A549 (cell line): ENCODE data around the gene TMEM39B. TPM values are rescaled to one million over a fixed set of nuclear protein-coding genes. Genes with fewer than 3 reads are reported as not detected.
A peak's percentile ranks its signal among the peaks of the same experiment; 100 is the strongest.
"Not testable (repeated sequence)": the region's sequence is repeated elsewhere in the genome, so short reads cannot be mapped to it uniquely, and the experiment has no call there.

Source experiments
- ATAC-seq, 2 experiments: fragments of 200-7000 bp in 1 of 2; fragments of >200 bp in 1 of 2; cut with Nextera tagmentation in 1 of 2; cut with Tn5 transposase in 1 of 2; 3 replicates each; pipeline versions ENCODE4 v1.8.0 to v1.9.1; 2018 to 2020; ENCODE audit warnings: mild to moderate bottlenecking in 1 of 2, moderate library complexity in 1 of 2
- CTCF ChIA-PET: fragments of 300-600 bp; sonication (Branson Sonifier 250); formaldehyde crosslinking; extraction: SDS; loops from one replicate; lab custom pipeline; 2021; ENCODE audit warnings: antibody characterized with exemption, inconsistent platforms; lab: Yijun Ruan, JAX
- POLR2A ChIA-PET: fragments of 350-600 bp; formaldehyde crosslinking; extraction: SDS; loops from one replicate; lab custom pipeline; 2021; ENCODE audit warnings: antibody characterized with exemption, inconsistent platforms; lab: Yijun Ruan, JAX
- DNase-seq, 2 experiments: peaks; one replicate each; pipeline versions ENCODE4 v3.0.0 to v3.0.0-alpha.2; 2011 to 2016; ENCODE audit warnings: low read depth in 1 of 2, low spot score in 1 of 2
- FAIRE-seq: peaks from 2 replicates; lab custom pipeline; 2011; peaks lifted over from hg19 to GRCh38; lab: Jason Lieb, UNC
- H3K27ac ChIP-seq, 2 experiments: fragments of >200 bp; sonication (Bioruptor Twin); formaldehyde crosslinking; 3 replicates each; pipeline ENCODE4 v1.5.1; 2016 to 2017
- H3K4me1 ChIP-seq: fragments of >200 bp; sonication (Bioruptor Twin); formaldehyde crosslinking; 3 replicates; pipeline ENCODE4 v1.6.1; 2016
- H3K4me2 ChIP-seq: fragments of >200 bp; sonication (Bioruptor Twin); formaldehyde crosslinking; 3 replicates; pipeline ENCODE4 v1.6.1; 2016
- H3K4me3 ChIP-seq: fragments of >200 bp; sonication (Bioruptor Twin); formaldehyde crosslinking; 3 replicates; pipeline ENCODE4 v1.5.1; 2016
- H3K9me3 ChIP-seq: fragments of >200 bp; sonication (Bioruptor Twin); formaldehyde crosslinking; 3 replicates; pipeline ENCODE4 v1.6.1; 2016
- FOXS1 ChIP-seq: fragments of 250-450 bp; sonication (Bioruptor Pico); IDR thresholded peaks from 2 replicates; pipeline ENCODE4 v1.5.0; 2020; ENCODE audit warnings: mild to moderate bottlenecking, moderate library complexity
- HEYL ChIP-seq: fragments of 250-450 bp; sonication (Bioruptor Pico); IDR thresholded peaks from 2 replicates; pipeline ENCODE4 v1.8.0; 2021; ENCODE audit warnings: mild to moderate bottlenecking, moderate library complexity
- NPAS2 ChIP-seq: fragments of 250-450 bp; sonication (Bioruptor Pico); IDR thresholded peaks from 2 replicates; pipeline ENCODE4 v1.8.0; 2022; ENCODE audit warnings: mild to moderate bottlenecking, moderate library complexity, borderline replicate concordance
- POLR2AphosphoS2 ChIP-seq: conservative IDR thresholded peaks from 2 replicates; pipeline ENCODE4 v1.6.1; 2012; ENCODE audit warnings: low read length, improper control_type of control experiment, inconsistent platforms
- RAD21 ChIP-seq, 2 experiments: fragments of >200 bp in 1 of 2; sonication (Bioruptor Twin) in 1 of 2; formaldehyde crosslinking in 1 of 2; IDR thresholded peaks in 1 of 2; conservative IDR thresholded peaks in 1 of 2; 2 replicates in 1 of 2; 3 replicates in 1 of 2; pipeline ENCODE4 v1.6.1; 2012 to 2018; ENCODE audit warnings: inconsistent platforms in 1 of 2
- SMC3 ChIP-seq: fragments of >200 bp; sonication (Bioruptor Twin); formaldehyde crosslinking; IDR thresholded peaks from 3 replicates; pipeline ENCODE4 v1.6.1; 2018; ENCODE audit warnings: inconsistent platforms
- TP53 ChIP-seq: fragments of 250-450 bp; sonication (Bioruptor Pico); IDR thresholded peaks from 2 replicates; pipeline ENCODE4 v1.5.0; 2021; ENCODE audit warnings: mild to moderate bottlenecking, moderate library complexity
- WGBS: methylation state at CpG from one replicate; pipeline ENCODE4 v1.1.6; 2017; ENCODE audit errors: missing lambda C conversion rate; 5-methylcytosine and 5-hydroxymethylcytosine counted together
- polyA plus RNA-seq, 4 experiments: library from polyadenylated mRNA; depleted of rRNA in 3 of 4; stranded (reverse); fragments of >200 nt; fragmentation: RNase III in 1 of 4; extraction: RNeasy Plus Mini Kit Qiagen cat#74134 plus additional on column Dnase treatment in 1 of 4; gene quantifications; 2 replicates in 3 of 4; 3 replicates in 1 of 4; pipeline ENCODE4 v1.2.3, GENCODE V29; 2011 to 2017
- TF ChIP-seq, protein P1 (sequence below): fragments of >200 bp; sonication (Bioruptor Twin); formaldehyde crosslinking; IDR thresholded peaks from 3 replicates; pipeline ENCODE4 v1.5.1; 2016
- TF ChIP-seq, protein P2 (sequence below): fragments of 250-450 bp; sonication (Bioruptor Pico); IDR thresholded peaks from 2 replicates; pipeline ENCODE4 v1.5.0; 2021; ENCODE audit warnings: mild to moderate bottlenecking, moderate library complexity, borderline replicate concordance
- TF ChIP-seq, protein P3 (sequence below): fragments of 250-450 bp; sonication (Bioruptor Pico); IDR thresholded peaks from 2 replicates; pipeline ENCODE4 v1.5.0; 2020; ENCODE audit warnings: low read depth, mild to moderate bottlenecking, moderate library complexity

TMEM39B gene
- polyA plus RNA-seq, 2 of the 4 experiments (the other 2 are of a cell fraction), result 8.5 to 10.8 TPM

DNA sequence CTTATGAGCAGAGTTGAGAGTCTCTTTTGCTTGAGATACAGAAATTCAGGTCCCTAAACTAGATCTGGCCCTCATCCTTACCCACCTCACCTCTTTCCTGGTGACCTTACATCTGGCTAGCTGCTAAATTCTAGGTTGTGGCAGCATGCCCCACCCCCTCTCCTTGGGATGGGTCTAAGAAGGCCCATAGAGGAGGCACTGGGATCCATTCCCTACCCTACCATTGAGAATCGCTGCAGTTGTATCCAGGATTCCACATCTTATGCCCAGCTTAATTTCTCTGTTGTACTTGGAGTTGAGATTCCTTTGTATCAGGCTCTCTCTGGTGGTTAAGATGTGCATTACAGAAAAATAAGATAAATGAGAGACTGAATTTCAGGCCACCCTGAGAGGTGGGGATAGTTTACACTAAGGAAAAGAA lies 9.5 kb upstream of the TMEM39B start:
- peak; percentile 77 to 81 for ATAC-seq
- POLR2A ChIA-PET, result interaction anchor here (0.9 to 2.4 kb wide), 3 partner anchors 10 to 348 kb away, joined by 3 to 8 read pairs (median 3); partner anchors contain the start of gene TMEM39B
- WGBS, result 14% methylated on average over 1 of the region's 1 CpG
- no peaks in the 10 kb centered on the region for H3K9me3 ChIP-seq
- peak; percentile 36 for FAIRE-seq
- peak; percentile 43 to 63 for DNase-seq
- peaks cover 16% of the 10 kb centered on the region for H3K4me1 ChIP-seq
- TF ChIP-seq SMC3 (peak; percentile 52), TP53 (CRISPR knock-in tag) (no peak), RAD21 (conservative IDR thresholded peaks at IDR 0.05 in 1 of 2, IDR thresholded peaks at IDR 0.05 in 1 of 2) (peak; percentile 63 to 68)
- TF ChIP-seq, protein P1, sequence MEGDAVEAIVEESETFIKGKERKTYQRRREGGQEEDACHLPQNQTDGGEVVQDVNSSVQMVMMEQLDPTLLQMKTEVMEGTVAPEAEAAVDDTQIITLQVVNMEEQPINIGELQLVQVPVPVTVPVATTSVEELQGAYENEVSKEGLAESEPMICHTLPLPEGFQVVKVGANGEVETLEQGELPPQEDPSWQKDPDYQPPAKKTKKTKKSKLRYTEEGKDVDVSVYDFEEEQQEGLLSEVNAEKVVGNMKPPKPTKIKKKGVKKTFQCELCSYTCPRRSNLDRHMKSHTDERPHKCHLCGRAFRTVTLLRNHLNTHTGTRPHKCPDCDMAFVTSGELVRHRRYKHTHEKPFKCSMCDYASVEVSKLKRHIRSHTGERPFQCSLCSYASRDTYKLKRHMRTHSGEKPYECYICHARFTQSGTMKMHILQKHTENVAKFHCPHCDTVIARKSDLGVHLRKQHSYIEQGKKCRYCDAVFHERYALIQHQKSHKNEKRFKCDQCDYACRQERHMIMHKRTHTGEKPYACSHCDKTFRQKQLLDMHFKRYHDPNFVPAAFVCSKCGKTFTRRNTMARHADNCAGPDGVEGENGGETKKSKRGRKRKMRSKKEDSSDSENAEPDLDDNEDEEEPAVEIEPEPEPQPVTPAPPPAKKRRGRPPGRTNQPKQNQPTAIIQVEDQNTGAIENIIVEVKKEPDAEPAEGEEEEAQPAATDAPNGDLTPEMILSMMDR, result peak; percentile 53
- TF ChIP-seq, protein P2, sequence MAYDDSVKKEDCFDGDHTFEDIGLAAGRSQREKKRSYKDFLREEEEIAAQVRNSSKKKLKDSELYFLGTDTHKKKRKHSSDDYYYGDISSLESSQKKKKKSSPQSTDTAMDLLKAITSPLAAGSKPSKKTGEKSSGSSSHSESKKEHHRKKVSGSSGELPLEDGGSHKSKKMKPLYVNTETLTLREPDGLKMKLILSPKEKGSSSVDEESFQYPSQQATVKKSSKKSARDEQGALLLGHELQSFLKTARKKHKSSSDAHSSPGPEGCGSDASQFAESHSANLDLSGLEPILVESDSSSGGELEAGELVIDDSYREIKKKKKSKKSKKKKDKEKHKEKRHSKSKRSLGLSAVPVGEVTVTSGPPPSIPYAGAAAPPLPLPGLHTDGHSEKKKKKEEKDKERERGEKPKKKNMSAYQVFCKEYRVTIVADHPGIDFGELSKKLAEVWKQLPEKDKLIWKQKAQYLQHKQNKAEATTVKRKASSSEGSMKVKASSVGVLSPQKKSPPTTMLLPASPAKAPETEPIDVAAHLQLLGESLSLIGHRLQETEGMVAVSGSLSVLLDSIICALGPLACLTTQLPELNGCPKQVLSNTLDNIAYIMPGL (CRISPR knock-in tag), result no peak
- 0 out of 3 replicates have a peak overlapping the region, but pooled peaks have one; percentile 3 for H3K4me2 ChIP-seq
- H3K4me3 ChIP-seq, result no peak overlapping the region
- peak overlapping the region in 1 of 2 experiments; percentile 71; a peak in 3 of 6 replicates for H3K27ac ChIP-seq
- CTCF ChIA-PET, result interaction anchor here (0.6 to 2.1 kb wide), 21 partner anchors 8 to 399 kb away, joined by 3 to 12 read pairs (median 3); no protein-coding TSS in a partner anchor

DNA sequence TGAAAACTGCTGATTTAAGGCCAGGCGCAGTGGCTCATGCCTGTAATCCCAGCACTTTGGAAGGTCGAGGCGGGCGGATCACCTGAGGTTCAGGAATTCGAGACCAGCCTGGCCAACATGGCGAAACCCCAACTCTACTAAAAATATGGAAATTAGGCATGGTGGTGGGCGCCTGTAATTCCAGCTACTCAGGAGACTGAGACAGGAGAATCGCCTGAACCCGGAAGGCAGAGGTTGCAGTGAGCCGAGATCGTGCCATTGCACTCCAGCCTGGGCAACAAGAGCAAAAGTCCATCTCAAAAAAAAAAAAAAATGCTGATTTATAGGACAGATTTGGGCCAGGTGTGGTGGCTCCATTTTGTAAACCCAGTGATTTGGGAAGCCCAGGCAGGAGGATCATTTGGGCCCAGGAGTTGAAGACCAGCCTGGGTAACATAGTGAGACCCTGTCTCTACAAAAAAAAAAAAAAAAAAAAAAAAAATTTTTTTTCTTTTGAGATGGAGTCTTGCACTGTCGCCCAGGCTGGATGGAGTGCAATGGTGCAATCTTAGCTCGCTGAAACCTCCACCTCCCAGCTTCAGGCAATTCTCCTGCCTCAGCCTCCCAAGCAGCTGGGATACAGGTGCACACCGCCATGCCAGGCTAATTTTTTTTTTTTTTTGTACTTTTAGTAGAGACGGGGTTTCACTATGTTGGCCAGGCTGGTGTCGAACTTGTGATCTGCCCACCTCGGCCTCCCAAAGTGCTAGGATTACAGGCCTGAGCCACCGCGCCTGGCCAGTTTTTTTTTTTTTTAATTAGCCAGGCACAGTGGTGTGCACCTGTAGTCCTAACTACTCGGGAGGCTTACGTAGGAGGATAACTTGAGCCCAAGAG lies 6.9 kb upstream of the TMEM39B start:
- H3K4me3 ChIP-seq, H3K4me2 ChIP-seq, POLR2A ChIA-PET, ATAC-seq, H3K9me3 ChIP-seq, H3K27ac ChIP-seq, FAIRE-seq, DNase-seq: not testable (repeated sequence)
- peaks cover 16% of the 10 kb centered on the region for H3K4me1 ChIP-seq
- CTCF ChIA-PET, result interaction anchor here (0.9 to 1.7 kb wide), 2 partner anchors 10 to 63 kb away, joined by 3 to 5 read pairs; no protein-coding TSS in a partner anchor
- 83% methylated on average over 21 of the region's 21 CpGs for WGBS

DNA sequence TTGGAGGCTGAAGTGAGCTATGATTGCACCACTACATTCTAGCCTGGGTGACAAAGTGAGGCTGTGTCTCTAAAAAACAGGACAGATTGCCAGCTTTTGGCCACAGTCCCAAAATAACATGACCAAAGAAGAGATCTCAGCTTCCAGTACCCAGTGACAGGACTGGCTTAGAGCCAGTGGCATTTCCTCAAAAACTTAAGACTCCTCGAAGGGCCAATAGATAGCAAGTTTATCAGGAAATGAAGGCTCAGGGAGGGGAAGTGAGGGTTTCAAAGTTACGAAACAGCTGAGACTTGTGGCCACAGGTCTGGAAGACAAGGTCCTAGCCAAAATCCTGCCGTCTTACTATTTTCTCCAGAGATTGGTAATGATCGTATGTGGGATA lies 6.3 kb upstream of the TMEM39B start:
- no peak overlapping the region for H3K4me3 ChIP-seq
- 60% methylated on average over 4 of the region's 4 CpGs for WGBS
- no peaks in the 10 kb centered on the region for H3K9me3 ChIP-seq
- H3K4me1 ChIP-seq, result peaks cover 18% of the 10 kb centered on the region
- POLR2A ChIA-PET, result no interaction called here
- no peak for ATAC-seq
- no peak overlapping the region for H3K4me2 ChIP-seq
- no peak overlapping the region for H3K27ac ChIP-seq
- TF ChIP-seq, protein P3, sequence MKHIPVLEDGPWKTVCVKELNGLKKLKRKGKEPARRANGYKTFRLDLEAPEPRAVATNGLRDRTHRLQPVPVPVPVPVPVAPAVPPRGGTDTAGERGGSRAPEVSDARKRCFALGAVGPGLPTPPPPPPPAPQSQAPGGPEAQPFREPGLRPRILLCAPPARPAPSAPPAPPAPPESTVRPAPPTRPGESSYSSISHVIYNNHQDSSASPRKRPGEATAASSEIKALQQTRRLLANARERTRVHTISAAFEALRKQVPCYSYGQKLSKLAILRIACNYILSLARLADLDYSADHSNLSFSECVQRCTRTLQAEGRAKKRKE (CRISPR knock-in tag), result no peak
- TF ChIP-seq SMC3 (no peak), FOXS1 (no peak), NPAS2 (no peak), HEYL (CRISPR knock-in tag) (no peak), POLR2AphosphoS2 (peak; percentile 85; the same call in 1 of the 2 replicates)
- CTCF ChIA-PET, result interaction anchor here (0.9 kb wide), 1 partner anchor 63 kb away, joined by 3 read pairs; no protein-coding TSS in a partner anchor
- FAIRE-seq, result no peak
- DNase-seq, result peak in 1 of 2 experiments; percentile 23
